AG04449 (cell line): ENCODE results near the gene PITPNM2.

ENCODE experiments used
- CTCF ChIA-PET: fragments of 350-600 bp; formaldehyde crosslinking; extraction: SDS; loops from one replicate; lab custom pipeline; 2021; ENCODE audit warnings: antibody characterized with exemption; lab: Yijun Ruan, JAX
- POLR2A ChIA-PET: fragments of 400-600, 350-600 bp; formaldehyde crosslinking; extraction: SDS; loops from one replicate; lab custom pipeline; 2020; ENCODE audit warnings: antibody characterized with exemption, inconsistent platforms; lab: Yijun Ruan, JAX
- DNase-seq: peaks from one replicate; pipeline ENCODE4 v3.0.0-alpha.2; 2010; ENCODE audit warnings: low read depth, low spot score
- H3K4me3 ChIP-seq: 2 replicates; pipeline ENCODE4 v1.5.1; 2011; ENCODE audit warnings: low read depth, mild to moderate bottlenecking, control low read depth, low read length
- TF ChIP-seq, protein P1 (sequence below): IDR thresholded peaks from one replicate; pipeline ENCODE4 v1.5.1; 2011; ENCODE audit warnings: mild to moderate bottlenecking, moderate library complexity, low read length, control low read depth, inconsistent platforms; ENCODE audit not compliant: insufficient read depth; ENCODE audit errors: missing control alignments

PITPNM2 gene

DNA sequence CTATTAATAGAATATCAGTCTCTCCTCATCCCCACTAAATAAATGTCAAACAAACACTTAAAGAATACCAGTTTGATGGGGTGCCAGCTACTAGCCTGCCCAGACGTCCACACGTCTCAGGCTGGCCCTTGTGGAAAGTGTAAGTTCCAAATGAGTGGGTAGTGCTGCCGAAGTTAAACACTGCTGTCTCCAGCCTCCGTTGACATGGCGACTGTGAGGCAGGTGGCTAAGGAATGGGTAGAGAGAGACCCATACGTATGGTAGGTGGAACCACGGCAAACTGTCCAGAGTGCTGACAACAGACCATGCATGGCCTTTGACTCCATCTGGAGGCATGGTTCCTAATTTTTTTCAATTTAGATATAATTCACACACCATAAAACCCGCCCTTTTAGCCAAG, 37.9 kb downstream of the PITPNM2 start:
- H3K4me3 ChIP-seq, result no peak overlapping the region
- CTCF ChIA-PET, result no interaction called here

DNA sequence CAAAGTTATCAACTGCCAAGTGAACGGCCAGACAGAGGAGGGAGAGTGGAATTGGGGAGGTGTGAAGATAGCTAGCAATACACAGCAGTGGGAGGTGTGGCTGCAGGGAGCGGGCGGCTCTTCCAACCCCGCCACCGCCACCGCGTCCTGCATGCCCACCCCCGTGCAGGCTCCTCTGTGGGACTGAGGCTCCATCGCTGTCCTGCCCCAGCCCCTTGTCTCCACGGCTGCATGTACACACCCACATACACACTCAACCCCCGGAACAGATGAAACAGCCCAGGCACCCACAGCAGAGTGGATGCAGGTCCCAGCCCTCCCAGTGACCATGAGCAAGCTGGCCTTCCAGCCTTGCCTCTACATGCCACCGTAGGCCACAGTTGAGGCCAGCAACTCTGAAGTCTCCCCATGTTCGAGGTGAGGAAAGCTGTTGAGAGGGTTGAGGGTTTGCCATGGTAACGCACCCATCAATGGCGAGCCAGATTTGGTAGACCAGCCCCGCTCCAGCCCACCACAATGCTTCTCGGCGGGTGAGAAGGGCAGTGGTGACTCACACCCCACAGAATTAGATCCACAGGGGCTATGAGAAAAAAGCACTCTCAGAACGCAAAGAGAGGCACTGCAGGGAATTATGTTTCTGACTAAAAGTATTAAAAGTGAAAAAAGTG, 39.3 kb downstream of the PITPNM2 start:
- H3K4me3 ChIP-seq, result no peak overlapping the region
- DNase-seq, result no peak
- ChIA-PET CTCF (no interaction called here), POLR2A (no interaction called here)
- TF ChIP-seq, protein P1, sequence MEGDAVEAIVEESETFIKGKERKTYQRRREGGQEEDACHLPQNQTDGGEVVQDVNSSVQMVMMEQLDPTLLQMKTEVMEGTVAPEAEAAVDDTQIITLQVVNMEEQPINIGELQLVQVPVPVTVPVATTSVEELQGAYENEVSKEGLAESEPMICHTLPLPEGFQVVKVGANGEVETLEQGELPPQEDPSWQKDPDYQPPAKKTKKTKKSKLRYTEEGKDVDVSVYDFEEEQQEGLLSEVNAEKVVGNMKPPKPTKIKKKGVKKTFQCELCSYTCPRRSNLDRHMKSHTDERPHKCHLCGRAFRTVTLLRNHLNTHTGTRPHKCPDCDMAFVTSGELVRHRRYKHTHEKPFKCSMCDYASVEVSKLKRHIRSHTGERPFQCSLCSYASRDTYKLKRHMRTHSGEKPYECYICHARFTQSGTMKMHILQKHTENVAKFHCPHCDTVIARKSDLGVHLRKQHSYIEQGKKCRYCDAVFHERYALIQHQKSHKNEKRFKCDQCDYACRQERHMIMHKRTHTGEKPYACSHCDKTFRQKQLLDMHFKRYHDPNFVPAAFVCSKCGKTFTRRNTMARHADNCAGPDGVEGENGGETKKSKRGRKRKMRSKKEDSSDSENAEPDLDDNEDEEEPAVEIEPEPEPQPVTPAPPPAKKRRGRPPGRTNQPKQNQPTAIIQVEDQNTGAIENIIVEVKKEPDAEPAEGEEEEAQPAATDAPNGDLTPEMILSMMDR, result no peak

More for the DNA sequence above, 37.9 kb downstream of the PITPNM2 start:
- POLR2A ChIA-PET, result no interaction called here
- DNase-seq, result no peak
- TF ChIP-seq, protein P1, result no peak

- ChIA-PET POLR2A (no interaction called here), CTCF (no interaction called here)
- TF ChIP-seq, protein P1, result no peak
- DNase-seq, result no peak
- no peak overlapping the region for H3K4me3 ChIP-seq
These were observed 41.5 kb downstream of the PITPNM2 start for GRCh38 chr12:123109319-123109772.

DNA sequence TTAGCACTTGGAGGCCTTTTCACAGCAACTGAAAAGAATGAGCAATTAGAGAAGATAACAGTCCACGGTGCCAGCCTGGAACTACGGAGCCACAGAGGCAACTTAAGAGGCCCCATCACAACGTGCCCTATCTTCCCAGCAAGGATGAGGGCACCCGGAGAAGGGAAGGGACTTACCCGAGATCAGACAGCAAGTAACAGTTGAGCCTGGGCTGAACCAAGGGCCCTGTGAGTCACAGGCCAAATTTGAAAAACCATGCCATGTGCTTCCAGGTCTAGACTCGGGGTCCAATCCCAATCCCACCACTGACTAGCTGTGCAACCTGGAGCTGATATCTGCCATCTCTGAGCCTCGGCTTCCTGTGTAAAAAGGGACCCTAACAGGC, 42.2 kb downstream of the PITPNM2 start:
- TF ChIP-seq, protein P1, result no peak
- no peak for DNase-seq
- ChIA-PET CTCF (no interaction called here), POLR2A (no interaction called here)
- H3K4me3 ChIP-seq, result no peak overlapping the region

- H3K4me3 ChIP-seq, result no peak overlapping the region
- TF ChIP-seq, protein P1, result no peak
- DNase-seq, result no peak
- ChIA-PET POLR2A (no interaction called here), CTCF (interaction anchor here (1.1 kb wide), 1 partner anchor 43 kb away, joined by 3 read pairs; no protein-coding TSS in a partner anchor)
These were observed 42.8 kb downstream of the PITPNM2 start for GRCh38 chr12:123107926-123108681.
